ENCODE results near the gene MYB. TPM values are rescaled to one million over a fixed set of nuclear protein-coding genes. Genes with fewer than 3 reads are reported as not detected.

Gene MYB
- total RNA-seq, 1 experiment from 2014 or later = 3.7 TPM

DNA sequence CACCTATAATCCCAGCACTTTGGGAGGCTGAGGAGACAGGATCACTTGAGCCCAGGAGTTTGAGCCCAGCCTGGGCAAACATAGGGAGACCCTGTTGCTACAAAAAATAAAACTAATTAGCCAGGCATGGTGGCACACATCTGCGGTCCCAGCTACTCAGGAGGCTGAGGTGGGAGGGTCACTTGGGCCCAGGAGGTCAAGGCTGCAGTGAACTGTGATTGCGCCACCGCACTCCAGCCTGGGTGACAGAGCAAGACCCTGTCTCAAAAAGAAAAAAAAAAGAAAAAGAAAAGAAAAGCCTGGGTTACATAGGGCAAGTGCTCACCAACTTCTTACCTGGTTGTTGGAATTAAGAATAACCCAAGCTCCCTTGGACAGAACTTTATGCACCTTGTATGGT lies 14.6 kb upstream of the MYB start:
- ATAC-seq = no peak
- H3K27me3 ChIP-seq (ENCODE audit: insufficient read depth, low read length) = no peaks in the 10 kb centered on the region
- ChIA-PET POLR2A (no interaction called here), CTCF (no interaction called here), RAD21 (ENCODE audit: low non-redundant PET in 1 of 2, low total read pairs in 2 of 2, uncharacterized antibody in 2 of 2, unreplicated experiment in 2 of 2) (no interaction called here)
- H3K4me1 ChIP-seq (ENCODE audit: control insufficient read depth in 1 of 2, insufficient read depth in 2 of 2, low read length in 2 of 2) = peaks cover 0 to 6% of the 10 kb centered on the region in 2 experiments; a peak in 2 of 4 replicates
- H3K9me2 ChIP-seq (ENCODE audit: insufficient read depth) = no peaks in the 10 kb centered on the region
- H3K27ac ChIP-seq (ENCODE audit: low read depth, low read length) = no peak overlapping the region
- no TSS peak for BruUV-seq (replicated peaks)
- no peak overlapping the region for H3K9ac ChIP-seq (ENCODE audit: low read length)
- H3K4me2 ChIP-seq (ENCODE audit: low read length) = no peak overlapping the region
- no peak overlapping the region for H3K4me3 ChIP-seq (replicated peaks in 1 of 2; ENCODE audit: low read depth in 1 of 2, low read length in 2 of 2)
- no peaks in the 10 kb centered on the region for H3K79me2 ChIP-seq (ENCODE audit: insufficient read depth, low read length)
- no peak overlapping the region for H2AFZ ChIP-seq (ENCODE audit: low read depth, low read length, poor library complexity, severe bottlenecking)
- DNase-seq (ENCODE audit: low read depth, low spot score) = no peak
- no peaks in the 10 kb centered on the region for H4K20me1 ChIP-seq (ENCODE audit: insufficient read depth)
- intact Hi-C loops (cut with micrococcal nuclease) = no loop called here
- TF ChIP-seq, protein P1, sequence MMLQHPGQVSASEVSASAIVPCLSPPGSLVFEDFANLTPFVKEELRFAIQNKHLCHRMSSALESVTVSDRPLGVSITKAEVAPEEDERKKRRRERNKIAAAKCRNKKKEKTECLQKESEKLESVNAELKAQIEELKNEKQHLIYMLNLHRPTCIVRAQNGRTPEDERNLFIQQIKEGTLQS (IDR thresholded peaks at IDR 0.05) = no peak
- TF ChIP-seq EGR1 (IDR thresholded peaks at IDR 0.05; ENCODE audit: low read depth) (no peak), ZNF274 (IDR thresholded peaks at IDR 0.05; ENCODE audit: low read depth, low read length) (no peak), FOSL1 (IDR thresholded peaks at IDR 0.05; ENCODE audit: low read depth) (no peak), YY1 (IDR thresholded peaks at IDR 0.05; ENCODE audit: extremely low read depth, insufficient replicate concordance, low read depth, low read length) (no peak), SRF (IDR thresholded peaks at IDR 0.05; ENCODE audit: low read depth) (no peak)
- TF ChIP-seq, protein P2, sequence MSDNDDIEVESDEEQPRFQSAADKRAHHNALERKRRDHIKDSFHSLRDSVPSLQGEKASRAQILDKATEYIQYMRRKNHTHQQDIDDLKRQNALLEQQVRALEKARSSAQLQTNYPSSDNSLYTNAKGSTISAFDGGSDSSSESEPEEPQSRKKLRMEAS (IDR thresholded peaks at IDR 0.05) = no peak
- TF ChIP-seq, protein P3, sequence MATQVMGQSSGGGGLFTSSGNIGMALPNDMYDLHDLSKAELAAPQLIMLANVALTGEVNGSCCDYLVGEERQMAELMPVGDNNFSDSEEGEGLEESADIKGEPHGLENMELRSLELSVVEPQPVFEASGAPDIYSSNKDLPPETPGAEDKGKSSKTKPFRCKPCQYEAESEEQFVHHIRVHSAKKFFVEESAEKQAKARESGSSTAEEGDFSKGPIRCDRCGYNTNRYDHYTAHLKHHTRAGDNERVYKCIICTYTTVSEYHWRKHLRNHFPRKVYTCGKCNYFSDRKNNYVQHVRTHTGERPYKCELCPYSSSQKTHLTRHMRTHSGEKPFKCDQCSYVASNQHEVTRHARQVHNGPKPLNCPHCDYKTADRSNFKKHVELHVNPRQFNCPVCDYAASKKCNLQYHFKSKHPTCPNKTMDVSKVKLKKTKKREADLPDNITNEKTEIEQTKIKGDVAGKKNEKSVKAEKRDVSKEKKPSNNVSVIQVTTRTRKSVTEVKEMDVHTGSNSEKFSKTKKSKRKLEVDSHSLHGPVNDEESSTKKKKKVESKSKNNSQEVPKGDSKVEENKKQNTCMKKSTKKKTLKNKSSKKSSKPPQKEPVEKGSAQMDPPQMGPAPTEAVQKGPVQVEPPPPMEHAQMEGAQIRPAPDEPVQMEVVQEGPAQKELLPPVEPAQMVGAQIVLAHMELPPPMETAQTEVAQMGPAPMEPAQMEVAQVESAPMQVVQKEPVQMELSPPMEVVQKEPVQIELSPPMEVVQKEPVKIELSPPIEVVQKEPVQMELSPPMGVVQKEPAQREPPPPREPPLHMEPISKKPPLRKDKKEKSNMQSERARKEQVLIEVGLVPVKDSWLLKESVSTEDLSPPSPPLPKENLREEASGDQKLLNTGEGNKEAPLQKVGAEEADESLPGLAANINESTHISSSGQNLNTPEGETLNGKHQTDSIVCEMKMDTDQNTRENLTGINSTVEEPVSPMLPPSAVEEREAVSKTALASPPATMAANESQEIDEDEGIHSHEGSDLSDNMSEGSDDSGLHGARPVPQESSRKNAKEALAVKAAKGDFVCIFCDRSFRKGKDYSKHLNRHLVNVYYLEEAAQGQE (IDR thresholded peaks at IDR 0.05; ENCODE audit: low read depth) = no peak
- no peaks in the 10 kb centered on the region for H3K9me3 ChIP-seq (ENCODE audit: control insufficient read depth in 1 of 2, insufficient read depth in 1 of 2, low read depth in 1 of 2, low read length in 2 of 2)
- H3K36me3 ChIP-seq (ENCODE audit: control insufficient read depth in 1 of 2, insufficient read depth in 2 of 2, low read length in 2 of 2) = no peaks in the 10 kb centered on the region
